Tibial artery (tissue), 4 donors: Measurements from ENCODE around the gene ZNF782.

Source experiments
- DNase-seq, 2 donors: peaks; one replicate each; pipeline ENCODE4 v3.0.0-alpha.2; 2019
- H3K27ac ChIP-seq, 2 donors: fragments of 200-600 bp; sonication (generic) in 1 of 2; 1 replicate in 1 of 2; 2 replicates in 1 of 2; pipeline ENCODE4 v1.5.1; 2018 to 2019; ENCODE audit warnings: mild to moderate bottlenecking in 1 of 2
- H3K27me3 ChIP-seq, 2 donors: fragments of 200-600 bp; sonication (generic) in 1 of 2; one replicate each; pipeline versions ENCODE4 v1.5.1 to v1.6.0; 2016 to 2019
- H3K36me3 ChIP-seq, 3 donors: fragments of 200-600 bp; sonication (generic) in 2 of 3; one replicate each; pipeline ENCODE4 v1.5.1; 2016 to 2019; ENCODE audit warnings: mild to moderate bottlenecking in 2 of 3
- H3K4me1 ChIP-seq, 4 donors: fragments of 200-600 bp; sonication (generic) in 2 of 4; 1 replicate in 3 of 4; 2 replicates in 1 of 4; pipeline ENCODE4 v1.5.1; 2016 to 2019
- H3K4me3 ChIP-seq, 2 donors: fragments of 200-600 bp; sonication (generic) in 1 of 2; 1 replicate in 1 of 2; 2 replicates in 1 of 2; pipeline ENCODE4 v1.5.1; 2018 to 2019; ENCODE audit warnings: mild to moderate bottlenecking in 2 of 2
- H3K9me3 ChIP-seq, 3 donors: fragments of 200-600 bp; sonication (generic) in 1 of 3; one replicate each; pipeline ENCODE4 v1.5.1; 2016 to 2019
- CTCF ChIP-seq, 2 experiments: fragments of 200-600 bp in 1 of 2; fragments of 450-650 bp in 1 of 2; IDR thresholded peaks; one replicate each; pipeline ENCODE4 v1.5.1; 2017 to 2019; ENCODE audit warnings: antibody characterized with exemption in 2 of 2, mild to moderate bottlenecking in 1 of 2, moderate library complexity in 1 of 2
- intact Hi-C: fragments of 100-400 bp; cut with DNase I; formaldehyde crosslinking; loops from one replicate; pipeline ENCODE4 v1.15.0; 2023; ENCODE audit warnings: low total_unique reads

Gene ZNF782

DNA sequence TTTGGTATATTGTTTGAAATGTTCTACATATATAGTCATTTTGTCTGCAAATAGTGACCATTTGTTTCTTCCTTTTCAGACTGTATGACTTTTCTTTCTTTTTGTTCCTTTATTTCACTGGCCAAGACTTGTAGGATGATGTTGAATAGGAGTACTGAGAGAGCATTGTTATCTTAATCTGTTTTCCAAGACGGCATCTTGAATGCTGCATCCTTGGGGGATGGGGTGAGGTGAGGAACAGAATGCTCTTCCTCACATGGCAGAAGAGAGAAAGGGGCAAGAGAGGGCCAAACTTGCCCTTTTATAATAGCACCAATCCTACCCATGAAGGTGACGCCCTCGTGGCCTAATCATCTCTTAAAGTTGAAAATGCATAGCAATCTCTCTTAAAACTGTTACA is 72.8 kb downstream of the ZNF782 start:
- no peak for DNase-seq
- no peaks in the 10 kb centered on the region for H3K27me3 ChIP-seq
- no peak overlapping the region for H3K4me3 ChIP-seq
- H3K4me1 ChIP-seq = peaks cover 0 to 12% (median 6%) of the 10 kb centered on the region in 4 donors
- peaks cover 0 to 4% (median 0%) of the 10 kb centered on the region in 3 donors for H3K36me3 ChIP-seq
- no peak for TF ChIP-seq CTCF (IDR thresholded peaks at IDR 0.05)
- intact Hi-C loops = no loop called here
- peaks cover 0 to 16% (median 0%) of the 10 kb centered on the region in 3 donors for H3K9me3 ChIP-seq
- H3K27ac ChIP-seq = no peak overlapping the region

DNA sequence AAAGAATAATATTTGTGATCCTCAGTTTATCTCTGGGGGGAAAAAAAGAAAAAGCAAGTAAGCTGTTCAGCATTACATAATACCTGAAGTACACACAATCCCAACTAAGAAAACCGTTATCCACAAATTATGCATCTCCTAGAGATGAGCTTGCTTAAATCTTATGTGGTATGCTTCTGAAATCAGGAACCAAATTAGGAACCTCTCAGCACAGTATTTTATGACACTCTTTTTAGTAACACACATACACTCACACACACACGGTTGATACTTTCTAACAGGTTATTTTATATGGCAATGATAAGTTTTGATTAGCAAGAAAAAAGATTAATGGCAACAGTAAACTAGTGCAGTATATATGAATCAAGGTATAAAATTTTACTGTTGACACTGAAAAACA is 75.2 kb downstream of the ZNF782 start:
- intact Hi-C loops = no loop called here
- no peak for TF ChIP-seq CTCF (IDR thresholded peaks at IDR 0.05)
- peaks cover 19 to 22% (median 19%) of the 10 kb centered on the region in 3 donors for H3K36me3 ChIP-seq
- H3K4me3 ChIP-seq = peak overlapping the region in 1 of 2 donors; percentile 64
- H3K27me3 ChIP-seq = no peaks in the 10 kb centered on the region
- H3K4me1 ChIP-seq = peaks cover 0 to 13% (median 6%) of the 10 kb centered on the region in 4 donors
- no peak for DNase-seq
- peaks cover 0 to 5% (median 0%) of the 10 kb centered on the region in 3 donors for H3K9me3 ChIP-seq
- no peak overlapping the region for H3K27ac ChIP-seq

- DNase-seq = no peak
- no peak for TF ChIP-seq CTCF (IDR thresholded peaks at IDR 0.05)
These were observed 76.9 kb downstream of the ZNF782 start for GRCh38 chr9:96777426-96777864.

GRCh38 chr9:96771124-96771523 is 83.2 kb downstream of the ZNF782 start:
- H3K4me3 ChIP-seq = no peak overlapping the region
- H3K36me3 ChIP-seq = peaks cover 92 to 98% (median 97%) of the 10 kb centered on the region in 3 donors
- H3K27ac ChIP-seq = no peak overlapping the region
- peaks cover 6 to 58% (median 39%) of the 10 kb centered on the region in 3 donors for H3K9me3 ChIP-seq
- H3K27me3 ChIP-seq = no peaks in the 10 kb centered on the region
- no peak for TF ChIP-seq CTCF (IDR thresholded peaks at IDR 0.05)
- intact Hi-C loops = no loop called here
- H3K4me1 ChIP-seq = no peaks in the 10 kb centered on the region
- DNase-seq = no peak

More at GRCh38 chr9:96777426-96777864, 76.9 kb downstream of the ZNF782 start:
- H3K27me3 ChIP-seq = no peaks in the 10 kb centered on the region
- intact Hi-C loops = no loop called here
- peaks cover 0 to 13% (median 6%) of the 10 kb centered on the region in 4 donors for H3K4me1 ChIP-seq
- H3K27ac ChIP-seq = peak overlapping the region; percentile 77 to 80
- peak overlapping the region; percentile 64 to 74 for H3K4me3 ChIP-seq
- H3K36me3 ChIP-seq = peaks cover 35 to 39% (median 36%) of the 10 kb centered on the region in 3 donors
- peaks cover 0 to 6% (median 0%) of the 10 kb centered on the region in 3 donors for H3K9me3 ChIP-seq

DNA sequence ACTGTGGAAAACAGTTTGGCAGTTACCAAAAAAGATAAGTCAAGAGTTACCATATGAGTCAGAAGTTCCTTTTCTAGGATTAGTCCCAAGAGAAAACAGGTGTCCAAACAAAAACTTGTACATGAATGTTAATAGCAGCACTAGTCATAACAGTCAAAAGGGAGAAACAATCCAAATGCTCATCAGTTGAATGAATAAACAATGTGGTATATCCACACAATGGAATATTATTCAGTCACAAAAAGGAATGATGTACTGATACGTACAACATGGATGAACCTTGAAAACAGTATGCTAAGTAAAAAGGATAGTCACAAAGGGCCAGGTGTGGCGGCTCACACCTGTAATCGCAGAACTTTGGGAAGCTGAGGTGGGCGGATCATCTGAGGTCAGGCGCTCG is 84.3 kb downstream of the ZNF782 start:
- H3K27me3 ChIP-seq = no peaks in the 10 kb centered on the region
- no peak for TF ChIP-seq CTCF (IDR thresholded peaks at IDR 0.05)
- intact Hi-C loops = no loop called here
- H3K36me3 ChIP-seq = peaks cover 92 to 100% (median 98%) of the 10 kb centered on the region in 3 donors
- peaks cover 6 to 69% (median 47%) of the 10 kb centered on the region in 3 donors for H3K9me3 ChIP-seq
- no peak for DNase-seq
- no peaks in the 10 kb centered on the region for H3K4me1 ChIP-seq
- no peak overlapping the region for H3K27ac ChIP-seq
- no peak overlapping the region for H3K4me3 ChIP-seq
